Measurements from ENCODE around the gene PARD3. TPM values are rescaled to one million over a fixed set of nuclear protein-coding genes. Genes with fewer than 3 reads are reported as not detected.
"Not testable (repeated sequence)": the region's sequence is repeated elsewhere in the genome, so short reads cannot be mapped to it uniquely, and the experiment has no call there.

Gene PARD3
- total RNA-seq, 1 donor from 2014 or later: 88.7 TPM

- not testable (repeated sequence) for H3K4me1 ChIP-seq (ENCODE audit: control insufficient read depth in 3 of 3, insufficient read depth in 3 of 3, low read length in 3 of 3); H3K9ac ChIP-seq (ENCODE audit: low read depth in 1 of 3, low read length in 3 of 3); H3K36me3 ChIP-seq (ENCODE audit: control insufficient read depth in 3 of 3, insufficient read depth in 3 of 3, low read length in 3 of 3); H3K9me3 ChIP-seq (ENCODE audit: control insufficient read depth in 3 of 3, low read length in 3 of 3); H3K4me3 ChIP-seq (ENCODE audit: low read length in 3 of 3); H3K27ac ChIP-seq (ENCODE audit: low read depth, low read length); H3K27me3 ChIP-seq (ENCODE audit: control insufficient read depth in 3 of 3, insufficient read depth in 3 of 3, low read length in 3 of 3)
These were observed 387.8 kb downstream of the PARD3 start for GRCh38 chr10:34427158-34427910.

- H3K4me3 ChIP-seq (ENCODE audit: low read length in 3 of 3); H3K9me3 ChIP-seq (ENCODE audit: control insufficient read depth in 3 of 3, low read length in 3 of 3); H3K27ac ChIP-seq (ENCODE audit: low read depth, low read length); H3K36me3 ChIP-seq (ENCODE audit: control insufficient read depth in 3 of 3, insufficient read depth in 3 of 3, low read length in 3 of 3); H3K4me1 ChIP-seq (ENCODE audit: control insufficient read depth in 3 of 3, insufficient read depth in 3 of 3, low read length in 3 of 3); H3K27me3 ChIP-seq (ENCODE audit: control insufficient read depth in 3 of 3, insufficient read depth in 3 of 3, low read length in 3 of 3); H3K9ac ChIP-seq (ENCODE audit: low read depth in 1 of 3, low read length in 3 of 3): not testable (repeated sequence)
These were observed 388.4 kb downstream of the PARD3 start for GRCh38 chr10:34426538-34427157.

GRCh38 chr10:34426041-34426440 is 389.1 kb downstream of the PARD3 start:
- no peak overlapping the region for H3K9ac ChIP-seq (ENCODE audit: low read depth in 1 of 3, low read length in 3 of 3)
- peaks cover 0 to 6% (median 0%) of the 10 kb centered on the region in 3 donors for H3K4me1 ChIP-seq (ENCODE audit: control insufficient read depth in 3 of 3, insufficient read depth in 3 of 3, low read length in 3 of 3)
- H3K9me3 ChIP-seq (ENCODE audit: control insufficient read depth in 3 of 3, low read length in 3 of 3): no peaks in the 10 kb centered on the region
- H3K27ac ChIP-seq (ENCODE audit: low read depth, low read length): no peak overlapping the region
- H3K36me3 ChIP-seq (ENCODE audit: control insufficient read depth in 3 of 3, insufficient read depth in 3 of 3, low read length in 3 of 3): no peaks in the 10 kb centered on the region
- no peak overlapping the region for H3K4me3 ChIP-seq (ENCODE audit: low read length in 3 of 3)
- no peaks in the 10 kb centered on the region for H3K27me3 ChIP-seq (ENCODE audit: control insufficient read depth in 3 of 3, insufficient read depth in 3 of 3, low read length in 3 of 3)

GRCh38 chr10:34423673-34424625 is 391.1 kb downstream of the PARD3 start:
- no peak overlapping the region for H3K27ac ChIP-seq (ENCODE audit: low read depth, low read length)
- H3K27me3 ChIP-seq (ENCODE audit: control insufficient read depth in 3 of 3, insufficient read depth in 3 of 3, low read length in 3 of 3): no peaks in the 10 kb centered on the region
- H3K4me3 ChIP-seq (ENCODE audit: low read length in 3 of 3): no peak overlapping the region
- no peaks in the 10 kb centered on the region for H3K4me1 ChIP-seq (ENCODE audit: control insufficient read depth in 3 of 3, insufficient read depth in 3 of 3, low read length in 3 of 3)
- no peaks in the 10 kb centered on the region for H3K9me3 ChIP-seq (ENCODE audit: control insufficient read depth in 3 of 3, low read length in 3 of 3)
- H3K36me3 ChIP-seq (ENCODE audit: control insufficient read depth in 3 of 3, insufficient read depth in 3 of 3, low read length in 3 of 3): no peaks in the 10 kb centered on the region
- no peak overlapping the region for H3K9ac ChIP-seq (ENCODE audit: low read depth in 1 of 3, low read length in 3 of 3)

GRCh38 chr10:34420795-34421194 is 394.3 kb downstream of the PARD3 start:
- H3K9me3 ChIP-seq (ENCODE audit: control insufficient read depth in 3 of 3, low read length in 3 of 3): no peaks in the 10 kb centered on the region
- H3K4me1 ChIP-seq (ENCODE audit: control insufficient read depth in 3 of 3, insufficient read depth in 3 of 3, low read length in 3 of 3): no peaks in the 10 kb centered on the region
- H3K9ac ChIP-seq (ENCODE audit: low read depth in 1 of 3, low read length in 3 of 3): no peak overlapping the region
- no peak overlapping the region for H3K4me3 ChIP-seq (ENCODE audit: low read length in 3 of 3)
- H3K27ac ChIP-seq (ENCODE audit: low read depth, low read length): no peak overlapping the region
- H3K27me3 ChIP-seq (ENCODE audit: control insufficient read depth in 3 of 3, insufficient read depth in 3 of 3, low read length in 3 of 3): no peaks in the 10 kb centered on the region
- H3K36me3 ChIP-seq (ENCODE audit: control insufficient read depth in 3 of 3, insufficient read depth in 3 of 3, low read length in 3 of 3): no peaks in the 10 kb centered on the region

GRCh38 chr10:34420273-34420672 is 394.8 kb downstream of the PARD3 start:
- H3K36me3 ChIP-seq (ENCODE audit: control insufficient read depth in 3 of 3, insufficient read depth in 3 of 3, low read length in 3 of 3): no peaks in the 10 kb centered on the region
- H3K27ac ChIP-seq (ENCODE audit: low read depth, low read length): no peak overlapping the region
- no peak overlapping the region for H3K9ac ChIP-seq (ENCODE audit: low read depth in 1 of 3, low read length in 3 of 3)
- no peaks in the 10 kb centered on the region for H3K27me3 ChIP-seq (ENCODE audit: control insufficient read depth in 3 of 3, insufficient read depth in 3 of 3, low read length in 3 of 3)
- no peak overlapping the region for H3K4me3 ChIP-seq (ENCODE audit: low read length in 3 of 3)
- H3K4me1 ChIP-seq (ENCODE audit: control insufficient read depth in 3 of 3, insufficient read depth in 3 of 3, low read length in 3 of 3): no peaks in the 10 kb centered on the region
- no peaks in the 10 kb centered on the region for H3K9me3 ChIP-seq (ENCODE audit: control insufficient read depth in 3 of 3, low read length in 3 of 3)

- no peaks in the 10 kb centered on the region for H3K9me3 ChIP-seq (ENCODE audit: control insufficient read depth in 3 of 3, low read length in 3 of 3)
- H3K4me3 ChIP-seq (ENCODE audit: low read length in 3 of 3): no peak overlapping the region
These were observed 400.1 kb downstream of the PARD3 start for GRCh38 chr10:34415039-34415438.

GRCh38 chr10:34413756-34414587 is 401.1 kb downstream of the PARD3 start:
- no peaks in the 10 kb centered on the region for H3K4me1 ChIP-seq (ENCODE audit: control insufficient read depth in 3 of 3, insufficient read depth in 3 of 3, low read length in 3 of 3)
- H3K9ac ChIP-seq (ENCODE audit: low read depth in 1 of 3, low read length in 3 of 3): no peak overlapping the region
- H3K27ac ChIP-seq (ENCODE audit: low read depth, low read length): no peak overlapping the region

More at GRCh38 chr10:34415039-34415438, 400.1 kb downstream of the PARD3 start:
- H3K9ac ChIP-seq (ENCODE audit: low read depth in 1 of 3, low read length in 3 of 3): no peak overlapping the region
- H3K27me3 ChIP-seq (ENCODE audit: control insufficient read depth in 3 of 3, insufficient read depth in 3 of 3, low read length in 3 of 3): no peaks in the 10 kb centered on the region
- no peaks in the 10 kb centered on the region for H3K36me3 ChIP-seq (ENCODE audit: control insufficient read depth in 3 of 3, insufficient read depth in 3 of 3, low read length in 3 of 3)
- no peak overlapping the region for H3K27ac ChIP-seq (ENCODE audit: low read depth, low read length)
- no peaks in the 10 kb centered on the region for H3K4me1 ChIP-seq (ENCODE audit: control insufficient read depth in 3 of 3, insufficient read depth in 3 of 3, low read length in 3 of 3)

GRCh38 chr10:34413214-34413613 is 401.9 kb downstream of the PARD3 start:
- H3K9me3 ChIP-seq (ENCODE audit: control insufficient read depth in 3 of 3, low read length in 3 of 3): no peaks in the 10 kb centered on the region
- no peak overlapping the region for H3K4me3 ChIP-seq (ENCODE audit: low read length in 3 of 3)
- H3K9ac ChIP-seq (ENCODE audit: low read depth in 1 of 3, low read length in 3 of 3): no peak overlapping the region
- no peaks in the 10 kb centered on the region for H3K36me3 ChIP-seq (ENCODE audit: control insufficient read depth in 3 of 3, insufficient read depth in 3 of 3, low read length in 3 of 3)
- H3K4me1 ChIP-seq (ENCODE audit: control insufficient read depth in 3 of 3, insufficient read depth in 3 of 3, low read length in 3 of 3): no peaks in the 10 kb centered on the region
- H3K27ac ChIP-seq (ENCODE audit: low read depth, low read length): no peak overlapping the region
- H3K27me3 ChIP-seq (ENCODE audit: control insufficient read depth in 3 of 3, insufficient read depth in 3 of 3, low read length in 3 of 3): no peaks in the 10 kb centered on the region

More at GRCh38 chr10:34413756-34414587, 401.1 kb downstream of the PARD3 start:
- Histone ChIP-seq H3K27me3 (ENCODE audit: control insufficient read depth in 3 of 3, insufficient read depth in 3 of 3, low read length in 3 of 3) (no peaks in the 10 kb centered on the region), H3K36me3 (ENCODE audit: control insufficient read depth in 3 of 3, insufficient read depth in 3 of 3, low read length in 3 of 3) (no peaks in the 10 kb centered on the region), H3K4me3 (ENCODE audit: low read length in 3 of 3) (no peak overlapping the region), H3K9me3 (ENCODE audit: control insufficient read depth in 3 of 3, low read length in 3 of 3) (no peaks in the 10 kb centered on the region)

Measured in skeletal muscle tissue (tissue), 4 donors.